K562 (cell line): ENCODE measurements around the gene FABP7.

Experiments used
- ATF7 ChIP-seq: fragments of 450-650 bp; IDR thresholded peaks from 2 replicates; pipeline ENCODE4 v1.7.1; 2014; ENCODE audit warnings: mild to moderate bottlenecking, moderate library complexity
- ID3 ChIP-seq, 2 experiments: fragments of 250-450 bp in 1 of 2; fragments of 450-650 bp in 1 of 2; sonication (Bioruptor Pico) in 1 of 2; IDR thresholded peaks; 2 replicates each; pipeline versions ENCODE4 v1.6.1 to v1.8.0; 2016 to 2021; ENCODE audit warnings: mild to moderate bottlenecking in 2 of 2, moderate library complexity in 2 of 2, missing compliant biosample characterization in 1 of 2, missing genetic modification characterization in 1 of 2
- JUND ChIP-seq, 2 experiments: IDR thresholded peaks; 2 replicates in 1 of 2; 3 replicates in 1 of 2; pipeline ENCODE4 v1.6.1; 2011; ENCODE audit warnings: borderline replicate concordance in 2 of 2, low read depth in 2 of 2, low read length in 2 of 2, improper control_type of control experiment in 1 of 2, missing biosample characterization in 1 of 2, missing genetic modification characterization in 1 of 2, missing genetic modification reagents in 1 of 2
- KHSRP ChIP-seq: fragments of 450-650 bp; IDR thresholded peaks from 2 replicates; pipeline ENCODE4 v1.6.1; 2017
- NFYB ChIP-seq: IDR thresholded peaks from 2 replicates; pipeline ENCODE4 v1.6.1; 2011; ENCODE audit warnings: mild to moderate bottlenecking, moderate library complexity; ENCODE audit not compliant: insufficient read length; ENCODE audit errors: extremely low read depth
- UBTF ChIP-seq, 2 experiments: IDR thresholded peaks; 2 replicates each; pipeline ENCODE4 v1.6.1; 2012; ENCODE audit warnings: improper control_type of control experiment in 2 of 2, low read depth in 2 of 2, low read length in 2 of 2, borderline replicate concordance in 1 of 2
- ZC3H4 ChIP-seq: sonication (generic); formaldehyde crosslinking; IDR thresholded peaks from 2 replicates; pipeline ENCODE4 v1.9.0; 2021; ENCODE audit warnings: missing genetic modification reagents, borderline replicate concordance
- ZNF280B ChIP-seq: fragments of 250-450 bp; sonication (Bioruptor Pico); IDR thresholded peaks from 2 replicates; pipeline ENCODE4 v1.5.1; 2021; ENCODE audit warnings: mild to moderate bottlenecking
- TF ChIP-seq, protein P1 (sequence below): fragments of 250-450 bp; sonication (Bioruptor Pico); IDR thresholded peaks from 2 replicates; pipeline ENCODE4 v1.5.0; 2021; ENCODE audit warnings: mild to moderate bottlenecking, borderline replicate concordance

DNA sequence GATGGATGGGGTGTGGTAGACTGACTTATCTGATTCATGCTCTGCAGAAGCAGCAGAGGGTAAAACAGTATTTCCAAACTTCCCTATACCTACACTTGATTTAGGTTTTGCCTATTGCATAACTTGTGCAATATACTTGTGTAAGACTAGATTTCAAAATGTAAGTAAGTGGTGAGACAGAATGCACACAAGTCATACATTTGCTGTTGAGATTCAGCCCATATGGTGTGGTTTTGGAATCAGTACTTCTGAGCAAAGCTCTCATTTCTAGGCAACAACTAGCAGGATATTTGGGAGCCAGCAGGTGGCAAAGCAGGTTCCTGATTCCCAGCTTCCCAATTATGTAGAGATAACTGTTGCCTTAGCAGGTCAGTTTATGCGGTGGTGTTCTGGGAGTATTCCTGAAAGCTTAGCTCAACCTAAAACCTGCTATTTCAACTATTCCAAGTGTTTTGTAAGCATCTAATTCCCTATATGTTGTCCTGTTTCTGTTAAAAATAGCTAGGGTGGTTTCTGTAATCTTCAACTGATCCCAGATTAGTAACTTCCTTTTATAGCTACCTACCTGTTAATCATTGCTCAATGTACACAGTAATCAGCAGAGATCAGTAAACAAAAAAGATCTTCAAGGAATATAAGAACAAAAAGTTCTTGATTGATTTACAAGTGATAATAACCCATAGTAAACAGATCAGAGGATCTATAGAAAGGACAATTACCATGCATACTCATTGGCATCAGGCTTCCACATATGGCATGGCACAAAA, 8.5 kb upstream of the FABP7 start:
- TF ChIP-seq NFYB = no peak
- no peak for TF ChIP-seq UBTF (IDR thresholded peaks at IDR 0.05; ENCODE audit: borderline replicate concordance in 1 of 2, low read depth in 2 of 2, low read length in 2 of 2)
- no peak for TF ChIP-seq KHSRP
- no peak for TF ChIP-seq ZNF280B (CRISPR knock-in tag)
- no peak for TF ChIP-seq ZC3H4 (CRISPR knock-in tag)
- TF ChIP-seq ID3 (CRISPR knock-in tag; IDR thresholded peaks at IDR 0.05) = no peak
- no peak for TF ChIP-seq ID3 (tag; IDR thresholded peaks at IDR 0.05)
- no peak for TF ChIP-seq ATF7
- TF ChIP-seq JUND (IDR thresholded peaks at IDR 0.05; ENCODE audit: borderline replicate concordance, low read depth, low read length) = no peak
- TF ChIP-seq JUND (tag; IDR thresholded peaks at IDR 0.05; ENCODE audit: borderline replicate concordance, low read depth, low read length) = no peak
- TF ChIP-seq, protein P1, sequence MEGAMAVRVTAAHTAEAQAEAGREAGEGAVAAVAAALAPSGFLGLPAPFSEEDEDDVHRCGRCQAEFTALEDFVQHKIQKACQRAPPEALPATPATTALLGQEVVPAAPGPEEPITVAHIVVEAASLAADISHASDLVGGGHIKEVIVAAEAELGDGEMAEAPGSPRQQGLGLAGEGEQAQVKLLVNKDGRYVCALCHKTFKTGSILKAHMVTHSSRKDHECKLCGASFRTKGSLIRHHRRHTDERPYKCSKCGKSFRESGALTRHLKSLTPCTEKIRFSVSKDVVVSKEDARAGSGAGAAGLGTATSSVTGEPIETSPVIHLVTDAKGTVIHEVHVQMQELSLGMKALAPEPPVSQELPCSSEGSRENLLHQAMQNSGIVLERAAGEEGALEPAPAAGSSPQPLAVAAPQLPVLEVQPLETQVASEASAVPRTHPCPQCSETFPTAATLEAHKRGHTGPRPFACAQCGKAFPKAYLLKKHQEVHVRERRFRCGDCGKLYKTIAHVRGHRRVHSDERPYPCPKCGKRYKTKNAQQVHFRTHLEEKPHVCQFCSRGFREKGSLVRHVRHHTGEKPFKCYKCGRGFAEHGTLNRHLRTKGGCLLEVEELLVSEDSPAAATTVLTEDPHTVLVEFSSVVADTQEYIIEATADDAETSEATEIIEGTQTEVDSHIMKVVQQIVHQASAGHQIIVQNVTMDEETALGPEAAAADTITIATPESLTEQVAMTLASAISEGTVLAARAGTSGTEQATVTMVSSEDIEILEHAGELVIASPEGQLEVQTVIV = no peak
